Measurements from ENCODE around the gene PCED1B. TPM values are rescaled to one million over a fixed set of nuclear protein-coding genes. Genes with fewer than 3 reads are reported as not detected.

Gene PCED1B
- total RNA-seq, 1 experiment from 2014 or later = 3.3 TPM

DNA sequence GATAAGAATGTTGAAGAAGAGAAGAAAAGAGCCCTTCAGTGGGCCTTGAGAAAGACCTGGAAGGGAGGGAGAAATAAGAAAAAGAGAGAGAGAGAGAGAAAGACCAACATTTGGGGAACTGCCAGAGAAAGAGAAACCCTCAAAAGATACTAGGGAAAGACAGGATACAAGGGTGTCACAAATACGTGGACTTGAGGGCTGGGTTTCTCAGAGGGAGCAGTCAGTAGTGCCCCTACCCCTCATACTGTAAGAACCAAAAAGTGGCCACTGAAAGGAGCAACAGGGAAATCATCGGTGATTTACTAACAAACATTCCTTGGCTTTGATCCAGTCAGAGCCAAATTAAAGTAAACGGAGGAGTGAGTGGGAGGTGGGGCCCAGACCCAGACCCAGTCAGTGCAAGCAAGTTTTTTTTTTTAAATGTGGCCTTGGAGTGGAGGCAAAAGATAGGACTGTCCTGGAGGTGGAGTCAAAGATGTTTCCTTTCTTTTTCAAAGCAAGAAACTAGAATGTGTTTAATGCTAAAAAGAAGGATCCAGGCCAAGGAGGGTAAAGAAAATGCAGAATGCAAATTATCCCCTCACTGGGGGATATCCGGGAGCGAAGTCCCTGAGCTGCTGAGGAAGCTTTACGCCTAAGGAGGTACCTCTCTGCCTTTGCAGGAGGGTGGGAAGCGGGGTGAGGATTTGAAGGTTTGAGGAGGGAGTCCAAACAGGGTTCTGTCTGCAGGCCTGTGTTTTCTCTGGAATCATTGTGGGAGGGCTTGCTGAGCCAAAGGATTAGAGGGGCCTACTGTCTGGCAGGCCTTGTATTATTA, 143.8 kb downstream of the PCED1B start:
- peak overlapping the region; percentile 79 for H2BK12ac ChIP-seq (ENCODE audit: insufficient read length, low read depth, low read length)
- no peak overlapping the region for H3T11ph ChIP-seq (ENCODE audit: low read length)
- H4K8ac ChIP-seq (replicated peaks; ENCODE audit: insufficient read length, low read depth, low read length) = no peak overlapping the region
- peak overlapping the region; percentile 73 for H3K4me2 ChIP-seq (ENCODE audit: insufficient read depth, insufficient read length, low read length)
- Mint-ChIP-seq H3K36me3 (ENCODE audit: insufficient read depth in 1 of 3, low read depth in 3 of 3) (no peaks in the 10 kb centered on the region), H3K27ac (peak overlapping the region; percentile 97 to 99 (median 97)), H3K4me1 (peaks cover 54 to 59% of the 10 kb centered on the region in 2 experiments), H3K27me3 (ENCODE audit: low read depth) (no peaks in the 10 kb centered on the region), H3K4me3 (peak overlapping the region; percentile 48 to 74), H3K9me3 (no peaks in the 10 kb centered on the region)
- peak overlapping the region; percentile 12 for H2BK20ac ChIP-seq (ENCODE audit: low read depth, low read length, poor library complexity, severe bottlenecking)
- peaks cover 6% of the 10 kb centered on the region; the same call in 1 of the 2 replicates for H3K4me1 ChIP-seq (ENCODE audit: insufficient read depth, low read length)
- peak; percentile 85 for DNase-seq
- H3K27ac ChIP-seq (ENCODE audit: insufficient read length, low read depth, low read length) = peak overlapping the region; percentile 94
- no peak overlapping the region for H2AFZ ChIP-seq (ENCODE audit: low read length)
- H2BK15ac ChIP-seq (ENCODE audit: low read depth, low read length) = no peak overlapping the region
- peak overlapping the region; percentile 34 for H3K18ac ChIP-seq (ENCODE audit: insufficient read length, low read depth, low read length)
- TF ChIP-seq CTCF (conservative IDR thresholded peaks at IDR 0.05) = no peak
- H3K9ac ChIP-seq (ENCODE audit: extremely low read depth, insufficient read length, low read length) = peak overlapping the region; percentile 38
- no peak overlapping the region for H3K14ac ChIP-seq (ENCODE audit: insufficient read depth, low read length)
- H4K91ac ChIP-seq (ENCODE audit: insufficient read length, low read depth, low read length) = no peak overlapping the region
- no peak overlapping the region for H3K23ac ChIP-seq (ENCODE audit: insufficient read length, low read depth, low read length)
- H4K5ac ChIP-seq (ENCODE audit: insufficient read length, low read depth, low read length) = no peak overlapping the region
- no peak overlapping the region for H3K56ac ChIP-seq (ENCODE audit: insufficient read length, low read depth, low read length)
- no peak overlapping the region for H2AK5ac ChIP-seq (ENCODE audit: insufficient read length, low read length)
- H3K4ac ChIP-seq (ENCODE audit: low read depth, low read length) = no peak overlapping the region
- no peaks in the 10 kb centered on the region for H3K79me1 ChIP-seq (ENCODE audit: insufficient read depth, low read depth, low read length, poor library complexity, severe bottlenecking)
- no CpG with 5 or more reads among the region's 7 CpGs for WGBS (ENCODE audit: extremely low coverage, insufficient read length, low lambda C conversion rate)
- H2BK5ac ChIP-seq (ENCODE audit: insufficient read length, low read length) = peak overlapping the region; percentile 75
- H3K23me2 ChIP-seq (ENCODE audit: insufficient read length, low read depth, low read length, poor library complexity, severe bottlenecking) = no peaks in the 10 kb centered on the region
- no peaks in the 10 kb centered on the region for H3K79me2 ChIP-seq (ENCODE audit: insufficient read depth, low read length)
- H2BK120ac ChIP-seq (ENCODE audit: low read depth, low read length, poor library complexity, severe bottlenecking) = no peak overlapping the region
- no peaks in the 10 kb centered on the region for H3K9me3 ChIP-seq (ENCODE audit: control insufficient read depth, low read depth, low read length)
- no peaks in the 10 kb centered on the region for H3K27me3 ChIP-seq (ENCODE audit: insufficient read depth, low read length)
- no peaks in the 10 kb centered on the region for H4K20me1 ChIP-seq (ENCODE audit: control insufficient read depth, insufficient read depth, insufficient read length)
